B cell (primary cell): Measurements from ENCODE around the gene TENT5A.

Experiments used
- CTCF ChIP-seq: fragments of 200-600 bp; IDR thresholded peaks from one replicate; pipeline ENCODE4 v1.8.0; 2022; ENCODE audit warnings: antibody characterized with exemption, mild to moderate bottlenecking
- EZH2 ChIP-seq: IDR thresholded peaks from 2 replicates; pipeline ENCODE4 v1.6.1; 2012; ENCODE audit warnings: borderline replicate concordance, low read depth, mild to moderate bottlenecking, moderate library complexity, low read length; ENCODE audit not compliant: insufficient read depth, poor library complexity, severe bottlenecking

GRCh38 chr6:81783893-81784292, 31.4 kb upstream of the TENT5A start:
- TF ChIP-seq CTCF (no peak), EZH2 (no peak)
